GM12891 (cell line): ENCODE measurements around the gene TMEM51.

Source experiments
- POLR2A ChIP-seq: IDR thresholded peaks from 2 replicates; pipeline ENCODE4 v1.6.1; 2011; ENCODE audit warnings: low read depth, low read length, control low read depth
- POLR2AphosphoS5 ChIP-seq: IDR thresholded peaks from 2 replicates; pipeline ENCODE4 v1.6.1; 2011; ENCODE audit warnings: low read depth, low read length, control low read depth

DNA sequence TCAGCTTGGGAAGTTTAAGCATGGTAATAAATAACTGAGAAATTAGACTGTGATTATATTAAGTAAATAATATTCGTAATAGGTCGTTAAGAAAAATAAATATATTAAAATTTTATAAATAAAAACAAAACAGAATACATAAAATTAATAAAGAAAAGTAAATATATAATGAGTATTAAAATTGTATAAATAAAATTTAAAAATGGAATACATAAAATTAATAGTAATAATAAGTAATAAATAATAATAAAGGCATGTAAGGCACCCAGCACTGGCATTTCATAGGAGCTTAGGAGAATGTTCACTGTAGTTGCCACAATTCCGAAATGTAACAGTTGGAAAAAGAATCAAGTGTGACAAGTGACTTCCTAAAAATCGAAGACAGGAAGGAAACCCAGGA lies 47.7 kb downstream of the TMEM51 start:
- no peak for TF ChIP-seq POLR2A
- no peak for TF ChIP-seq POLR2AphosphoS5
